Measurements from ENCODE around the gene CD274. TPM values are rescaled to one million over a fixed set of nuclear protein-coding genes. Genes with fewer than 3 reads are reported as not detected.

The CD274 gene
- total RNA-seq, 1 donor from 2014 or later = 18.2 TPM

Other genes with a start within 250 kb of the CD274 start
- not detected in 2 replicates for gene INSL4, start 219.1 kb upstream of the CD274 start, total RNA-seq
- gene RLN2, start 145.8 kb upstream of the CD274 start, total RNA-seq = 0.68 TPM in 1 of 2 replicates, not detected in the other
- not detected in 2 replicates for gene RLN1, start 110.7 kb upstream of the CD274 start, total RNA-seq
- gene PLGRKT, start 12.6 kb upstream of the CD274 start, total RNA-seq = 13.0 and 25.7 TPM in 2 replicates
- gene PDCD1LG2, start 60.0 kb downstream of the CD274 start, total RNA-seq = 20.4 and 27.0 TPM in 2 replicates
- gene RIC1, start 178.6 kb downstream of the CD274 start, total RNA-seq = 23.1 and 36.7 TPM in 2 replicates

Measured in glomerular endothelial cell (primary cell).